Stimulated activated CD8-positive, alpha-beta memory T cell treated with anti-CD3 and anti-CD28 coated beads, Interleukin-2, amount 100 ng/mL, for 1 hour (primary cell): ENCODE data around the gene P2RX5.
A peak's percentile ranks its signal among the peaks of the same experiment; 100 is the strongest.

Experiments
- DNase-seq, 2 donors: peaks; one replicate each; pipeline ENCODE4 v3.0.0-alpha.2; 2020; ENCODE audit warnings: low read depth in 2 of 2

Gene P2RX5

GRCh38 chr17:3681565-3681964 lies 14.4 kb downstream of the P2RX5 start:
- no peak for DNase-seq

- DNase-seq = no peak
Measured at GRCh38 chr17:3681057-3681456, 14.9 kb downstream of the P2RX5 start.

GRCh38 chr17:3679531-3680126 lies 16.3 kb downstream of the P2RX5 start:
- no peak for DNase-seq

- no peak for DNase-seq
Measured at GRCh38 chr17:3678821-3679530, 17.0 kb downstream of the P2RX5 start.

DNA sequence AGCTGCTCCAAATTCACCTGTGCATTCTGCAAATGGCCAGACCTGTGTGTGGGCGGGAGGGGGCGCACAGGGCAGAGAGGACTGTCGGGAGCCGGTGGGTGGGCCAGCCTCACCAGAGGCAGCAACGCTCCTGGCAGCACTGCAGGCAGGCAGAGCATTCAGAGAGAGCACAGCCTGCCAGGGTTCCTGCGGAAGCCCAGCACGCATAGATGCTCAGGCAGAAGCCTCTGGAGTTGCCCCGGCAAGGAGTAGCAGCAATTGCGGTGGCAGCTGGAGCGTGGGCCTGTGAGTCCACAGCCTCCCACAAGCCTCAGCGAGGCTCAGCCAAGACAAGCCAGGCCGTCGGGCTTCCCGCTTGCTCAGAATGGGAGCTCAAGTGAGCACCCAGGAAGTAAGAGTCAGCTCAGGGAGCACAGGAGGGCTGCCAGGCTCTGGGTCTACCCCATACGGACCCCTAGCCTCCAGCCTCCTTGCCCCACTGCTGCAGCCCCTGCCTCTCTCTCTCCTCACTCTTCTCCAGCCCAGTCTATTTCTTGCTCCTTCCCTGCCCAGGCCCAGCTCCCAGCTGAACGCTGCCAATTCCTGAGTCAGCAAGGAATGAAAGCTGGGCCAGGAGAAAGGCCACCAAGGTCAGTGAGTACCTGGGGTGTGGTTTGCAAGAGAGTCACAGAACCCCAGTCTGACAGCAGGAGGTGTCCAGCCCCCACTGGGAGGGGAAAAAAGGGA lies 17.7 kb downstream of the P2RX5 start:
- DNase-seq = no peak

- no peak for DNase-seq
Measured at GRCh38 chr17:3675886-3676285, 20.1 kb downstream of the P2RX5 start.

DNA sequence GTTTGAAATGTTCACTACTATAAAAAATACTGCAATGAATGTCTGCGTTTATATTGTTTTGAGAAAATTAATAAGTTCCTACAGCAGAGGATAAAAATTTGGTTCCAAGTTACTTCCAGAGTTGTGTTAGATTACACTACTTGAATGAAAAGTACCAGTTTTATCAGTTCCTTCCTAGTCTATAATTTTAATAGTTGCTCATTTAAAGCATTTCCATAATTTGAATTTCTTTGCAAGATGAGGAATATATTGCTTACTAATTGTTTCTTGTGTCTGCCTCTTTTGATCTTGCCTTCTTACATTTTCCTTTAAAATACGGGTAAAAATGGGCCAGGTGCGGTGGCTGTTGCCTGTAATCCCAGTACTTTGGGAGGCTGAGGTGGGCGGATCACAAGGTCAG lies 23.4 kb downstream of the P2RX5 start:
- DNase-seq = no peak

- no peak for DNase-seq
Measured at GRCh38 chr17:3669548-3669947, 26.4 kb downstream of the P2RX5 start.

GRCh38 chr17:3669085-3669347 lies 26.9 kb downstream of the P2RX5 start:
- DNase-seq = no peak

- DNase-seq = peak; percentile 98 to 99
Measured at GRCh38 chr17:3668279-3669084, 27.5 kb downstream of the P2RX5 start, which contains the start of the genes EMC6 and TAX1BP3. Gene EMC6, plus strand, starts transcription at chr17:3668812. Its CDS starts 335 bp downstream, at chr17:3669147. Gene TAX1BP3, minus strand, starts transcription at chr17:3668578. Its CDS starts 52 bp downstream, at chr17:3668526.

DNA sequence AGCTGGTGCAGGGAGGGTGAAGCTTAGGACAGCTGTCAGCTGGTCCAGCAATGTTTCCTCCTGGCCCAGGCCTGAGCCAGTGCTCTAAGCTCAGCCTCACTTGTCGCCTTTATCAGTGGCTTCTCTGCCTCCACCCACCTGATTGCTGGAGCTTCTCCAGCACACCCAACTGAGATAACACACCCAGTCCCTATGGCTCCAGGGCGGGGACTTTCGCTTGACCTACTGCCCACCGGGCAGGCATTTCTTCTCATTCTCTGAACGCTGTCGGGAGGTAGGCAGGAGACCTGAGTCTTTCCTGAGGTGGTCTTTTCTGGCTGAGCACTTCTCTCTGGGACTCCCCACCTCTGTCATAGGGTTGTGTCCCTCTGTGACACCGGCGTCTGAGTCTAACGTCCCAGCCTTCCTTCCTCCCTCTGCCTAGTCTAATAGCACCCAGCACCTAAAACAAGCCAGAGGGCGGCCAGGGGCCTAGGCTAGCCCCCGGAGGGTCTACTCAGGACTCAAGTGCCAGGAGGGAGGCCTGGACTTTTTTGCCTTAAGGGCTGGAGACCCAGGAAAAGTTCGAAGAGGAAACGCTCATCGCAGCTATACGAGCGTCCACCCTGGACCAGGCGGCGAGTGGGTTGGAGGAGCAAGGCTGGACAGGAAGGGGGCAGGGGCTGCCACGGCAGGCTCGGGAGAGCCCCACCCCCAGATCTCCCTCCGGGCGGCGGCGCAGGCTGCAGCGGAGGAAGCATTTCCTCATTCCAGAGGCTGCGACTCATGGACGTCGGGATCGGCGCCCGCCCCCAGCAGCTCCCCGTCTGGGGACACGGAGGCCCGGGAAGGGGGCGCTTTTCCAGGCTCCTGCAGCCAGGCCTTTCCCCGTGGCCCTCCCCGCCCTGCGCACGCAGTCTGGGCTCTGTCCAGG lies 28.3 kb downstream of the P2RX5 start:
- DNase-seq = no peak

DNA sequence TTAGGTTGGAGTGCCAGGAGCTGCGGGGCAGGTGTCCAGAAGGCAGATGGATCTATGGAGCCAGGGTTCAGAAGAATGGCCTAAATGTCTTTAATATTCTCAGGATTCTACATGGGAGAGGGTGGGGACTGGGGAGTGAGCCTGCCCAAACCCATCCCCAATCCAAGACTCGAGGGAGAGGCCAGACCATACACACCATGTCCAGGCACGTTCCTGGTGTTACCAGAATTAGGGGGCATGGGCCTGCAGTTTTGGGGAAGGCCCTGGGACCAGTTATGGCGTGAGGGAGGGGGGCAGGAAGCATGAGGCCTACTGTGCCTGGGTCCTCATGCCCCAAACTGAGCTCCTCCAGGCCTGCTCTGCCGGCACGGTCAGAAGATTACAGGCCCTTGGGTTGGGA lies 29.4 kb downstream of the P2RX5 start:
- no peak for DNase-seq

DNA sequence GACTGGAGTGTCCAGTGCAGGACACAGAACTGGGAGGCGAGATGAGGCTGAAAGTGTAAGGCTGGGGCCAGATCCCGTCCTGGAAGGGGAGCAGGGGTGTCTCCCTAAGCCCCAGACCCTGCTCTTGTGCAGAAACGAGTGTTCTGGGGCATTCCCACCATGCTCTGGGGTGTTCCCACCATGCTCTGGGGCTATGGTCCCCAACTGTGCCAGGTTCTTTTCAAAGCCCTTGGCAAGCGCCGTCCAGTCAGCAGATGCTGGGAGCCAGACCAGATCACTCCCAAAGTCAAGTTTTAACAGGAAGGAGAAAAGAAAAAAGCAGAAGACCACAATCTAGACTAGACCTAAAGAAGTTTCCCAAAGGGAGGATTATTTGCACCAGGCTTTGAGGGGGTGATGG lies 30.1 kb downstream of the P2RX5 start:
- DNase-seq = no peak

GRCh38 chr17:3663102-3664011 lies 32.6 kb downstream of the P2RX5 start:
- no peak for DNase-seq

GRCh38 chr17:3660311-3660891 lies 35.6 kb downstream of the P2RX5 start:
- no peak for DNase-seq

GRCh38 chr17:3659541-3660111 lies 36.3 kb downstream of the P2RX5 start:
- DNase-seq = no peak

DNA sequence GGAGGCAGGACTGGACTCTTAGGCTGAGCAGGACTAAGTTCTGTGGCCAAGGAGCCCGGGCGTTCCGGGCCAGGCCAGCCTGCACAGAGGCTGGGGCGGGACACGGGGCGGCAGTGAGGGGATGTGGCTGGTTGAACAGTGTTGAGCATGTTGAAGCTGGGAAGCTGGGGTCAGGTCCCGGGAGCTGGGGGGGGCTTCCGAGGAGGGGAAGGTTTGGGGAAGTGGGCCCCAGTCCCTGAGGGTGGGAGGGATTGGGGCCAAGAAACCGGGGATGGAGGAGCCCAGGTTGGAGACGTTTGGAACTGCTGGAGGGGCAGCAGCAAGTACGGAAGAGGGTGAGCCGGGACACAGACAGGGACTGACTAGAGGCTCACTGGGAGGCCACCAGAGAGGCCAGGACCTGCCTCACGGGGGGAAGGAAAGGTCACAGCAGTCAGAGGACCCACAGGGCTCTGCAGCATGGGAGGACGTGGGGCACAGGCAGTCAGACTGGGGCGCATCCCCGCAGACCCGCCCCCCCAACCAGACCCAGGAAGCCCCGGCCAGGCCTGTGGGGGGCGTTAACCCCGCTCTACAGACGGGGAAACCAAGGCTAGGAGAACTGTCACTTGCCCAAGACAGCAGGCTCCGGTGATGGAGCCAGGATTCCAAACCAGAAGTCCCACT lies 37.0 kb downstream of the P2RX5 start:
- no peak for DNase-seq

DNA sequence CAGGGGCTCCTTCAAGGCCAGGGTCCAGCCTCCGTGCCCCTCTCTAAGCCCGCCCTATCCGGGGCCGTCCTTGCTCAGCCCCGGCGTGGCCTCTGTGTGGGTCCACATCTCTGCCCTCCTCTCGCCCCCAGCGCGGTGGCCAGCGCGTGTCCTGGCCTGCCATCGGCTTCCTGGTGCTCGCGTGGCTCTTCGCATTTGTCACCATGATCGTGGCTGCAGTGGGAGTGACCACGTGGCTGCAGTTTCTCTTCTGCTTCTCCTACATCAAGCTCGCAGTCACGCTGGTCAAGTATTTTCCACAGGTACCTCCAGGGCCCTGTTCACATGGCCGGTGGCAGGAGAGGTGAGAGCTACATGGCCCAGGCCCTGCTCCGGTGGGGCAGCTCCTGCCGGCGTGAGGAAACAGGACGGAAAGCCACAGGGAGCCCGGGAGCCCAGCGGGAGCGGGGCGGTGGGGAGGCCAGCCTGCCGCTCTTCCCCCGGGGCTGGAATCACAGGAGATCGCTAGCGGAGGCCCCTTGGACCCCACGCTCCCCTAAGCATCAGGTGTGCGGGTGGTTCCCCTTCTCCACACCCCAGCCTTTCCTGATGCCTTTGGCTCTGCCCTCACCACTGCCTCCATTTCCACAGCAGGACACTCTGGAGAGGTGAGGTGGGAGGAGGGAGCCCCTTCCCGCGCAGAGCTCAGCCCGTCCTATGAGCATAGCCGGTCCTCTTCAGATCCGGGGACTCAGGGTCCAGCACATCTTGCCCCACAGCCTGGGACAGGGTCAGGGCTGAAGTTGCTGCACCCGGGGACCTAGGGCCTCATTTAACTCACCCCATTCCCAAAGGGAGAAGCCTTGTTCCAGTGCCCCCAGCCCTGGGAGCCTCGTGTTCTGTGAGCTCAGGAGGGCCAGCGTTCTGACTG lies 37.8 kb downstream of the P2RX5 start:
- DNase-seq = no peak
